ENCODE results near the gene COL13A1.

The COL13A1 gene

DNA sequence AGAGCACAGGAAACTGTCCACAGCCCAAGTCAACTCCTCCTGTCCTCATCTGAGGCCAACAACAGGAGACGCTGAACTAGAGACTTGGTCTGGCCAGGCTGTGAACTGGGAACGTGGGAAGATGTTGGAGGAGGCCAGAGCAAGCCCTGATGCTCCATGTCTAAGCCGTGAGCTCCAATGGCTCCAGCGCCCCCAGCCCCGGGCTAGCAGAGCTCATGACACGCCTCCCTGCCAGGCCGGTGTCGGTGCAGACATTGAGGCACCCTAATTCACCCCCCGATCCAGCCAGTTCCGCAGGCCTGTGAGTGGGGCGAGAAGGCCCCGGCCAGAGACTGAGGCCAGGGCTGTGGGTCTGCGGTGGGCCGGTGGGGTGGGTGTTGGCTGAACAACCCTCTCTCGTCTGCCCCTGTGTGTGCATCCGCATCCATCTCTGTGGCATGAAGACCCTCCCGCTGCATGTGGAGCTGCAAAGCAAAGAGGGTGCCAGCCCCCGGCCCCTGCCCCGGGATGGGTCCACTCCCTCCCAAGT, 141.7 kb downstream of the COL13A1 start:
- no peak for DNase-seq (ENCODE audit: low read depth)
- TF ChIP-seq, protein P1, sequence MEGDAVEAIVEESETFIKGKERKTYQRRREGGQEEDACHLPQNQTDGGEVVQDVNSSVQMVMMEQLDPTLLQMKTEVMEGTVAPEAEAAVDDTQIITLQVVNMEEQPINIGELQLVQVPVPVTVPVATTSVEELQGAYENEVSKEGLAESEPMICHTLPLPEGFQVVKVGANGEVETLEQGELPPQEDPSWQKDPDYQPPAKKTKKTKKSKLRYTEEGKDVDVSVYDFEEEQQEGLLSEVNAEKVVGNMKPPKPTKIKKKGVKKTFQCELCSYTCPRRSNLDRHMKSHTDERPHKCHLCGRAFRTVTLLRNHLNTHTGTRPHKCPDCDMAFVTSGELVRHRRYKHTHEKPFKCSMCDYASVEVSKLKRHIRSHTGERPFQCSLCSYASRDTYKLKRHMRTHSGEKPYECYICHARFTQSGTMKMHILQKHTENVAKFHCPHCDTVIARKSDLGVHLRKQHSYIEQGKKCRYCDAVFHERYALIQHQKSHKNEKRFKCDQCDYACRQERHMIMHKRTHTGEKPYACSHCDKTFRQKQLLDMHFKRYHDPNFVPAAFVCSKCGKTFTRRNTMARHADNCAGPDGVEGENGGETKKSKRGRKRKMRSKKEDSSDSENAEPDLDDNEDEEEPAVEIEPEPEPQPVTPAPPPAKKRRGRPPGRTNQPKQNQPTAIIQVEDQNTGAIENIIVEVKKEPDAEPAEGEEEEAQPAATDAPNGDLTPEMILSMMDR (IDR thresholded peaks at IDR 0.05; ENCODE audit: low read depth, low read length, missing control alignments) = no peak
- no peak overlapping the region for H3K4me3 ChIP-seq (ENCODE audit: low read depth, low read length)

DNA sequence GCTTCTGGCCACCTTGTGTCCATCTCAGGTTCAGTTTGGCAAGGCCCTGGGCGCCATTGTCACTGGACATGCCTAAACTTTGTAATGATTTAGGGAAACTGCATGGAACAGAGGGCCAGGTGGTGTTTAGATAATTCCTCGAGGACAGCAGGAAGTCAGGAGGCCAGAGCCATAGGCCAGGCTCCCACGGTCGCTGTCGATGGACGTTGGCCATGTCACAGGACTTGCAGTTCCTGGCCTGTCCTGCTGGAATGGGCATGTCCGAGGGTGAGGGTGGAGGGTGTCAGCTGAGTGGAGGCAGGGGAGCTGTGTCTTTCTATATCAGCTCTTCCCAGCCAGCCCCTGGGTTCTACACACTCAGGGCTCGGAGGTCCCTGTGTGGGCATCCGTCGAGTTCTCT, 143.1 kb downstream of the COL13A1 start:
- DNase-seq (ENCODE audit: low read depth) = no peak
- TF ChIP-seq, protein P1 (IDR thresholded peaks at IDR 0.05; ENCODE audit: low read depth, low read length, missing control alignments) = no peak
- no peak overlapping the region for H3K4me3 ChIP-seq (ENCODE audit: low read depth, low read length)

DNA sequence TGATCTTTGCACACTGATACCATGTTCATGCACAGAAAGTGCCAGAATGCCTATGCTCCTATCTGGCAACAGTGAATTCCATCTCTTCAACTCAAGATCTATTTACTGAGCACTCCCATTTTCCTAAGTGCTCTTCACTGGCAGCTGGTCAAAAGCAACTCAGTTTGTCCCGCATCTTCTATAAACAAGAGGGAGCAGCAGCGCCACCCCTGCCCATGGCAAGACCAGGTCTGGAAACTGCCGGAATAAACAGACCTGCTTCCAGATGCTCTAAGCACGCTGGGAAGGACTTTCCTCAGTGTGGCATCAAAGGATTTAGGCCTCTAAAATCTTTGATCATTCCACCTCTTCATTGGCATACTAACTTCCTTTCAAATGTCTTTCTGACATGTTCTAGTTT, 146.6 kb downstream of the COL13A1 start:
- DNase-seq (ENCODE audit: low read depth) = no peak
- TF ChIP-seq, protein P1 (IDR thresholded peaks at IDR 0.05; ENCODE audit: low read depth, low read length, missing control alignments) = no peak
- H3K4me3 ChIP-seq (ENCODE audit: low read depth, low read length) = no peak overlapping the region

DNA sequence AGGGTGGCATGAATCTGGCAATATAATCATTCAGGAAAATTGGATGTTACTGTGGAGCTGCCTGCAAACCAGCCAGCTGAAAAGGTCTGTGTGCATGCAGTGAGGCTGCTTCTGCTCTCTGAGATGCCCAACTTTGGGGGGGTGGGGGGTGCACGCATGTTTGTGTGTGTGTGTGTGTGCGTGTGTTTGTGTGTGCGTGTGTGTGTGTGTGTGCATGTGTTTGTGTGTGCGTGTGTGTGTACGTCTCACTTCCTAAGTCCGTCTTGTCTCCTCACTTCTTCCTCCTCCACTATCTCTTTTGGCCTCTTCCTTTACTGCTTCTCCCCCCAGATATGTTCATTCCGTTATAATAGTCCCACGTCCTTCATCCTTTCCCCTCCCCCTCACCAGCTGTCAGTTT, 148.1 kb downstream of the COL13A1 start:
- TF ChIP-seq, protein P1 (IDR thresholded peaks at IDR 0.05; ENCODE audit: low read depth, low read length, missing control alignments) = no peak
- no peak for DNase-seq (ENCODE audit: low read depth)
- no peak overlapping the region for H3K4me3 ChIP-seq (ENCODE audit: low read depth, low read length)

DNA sequence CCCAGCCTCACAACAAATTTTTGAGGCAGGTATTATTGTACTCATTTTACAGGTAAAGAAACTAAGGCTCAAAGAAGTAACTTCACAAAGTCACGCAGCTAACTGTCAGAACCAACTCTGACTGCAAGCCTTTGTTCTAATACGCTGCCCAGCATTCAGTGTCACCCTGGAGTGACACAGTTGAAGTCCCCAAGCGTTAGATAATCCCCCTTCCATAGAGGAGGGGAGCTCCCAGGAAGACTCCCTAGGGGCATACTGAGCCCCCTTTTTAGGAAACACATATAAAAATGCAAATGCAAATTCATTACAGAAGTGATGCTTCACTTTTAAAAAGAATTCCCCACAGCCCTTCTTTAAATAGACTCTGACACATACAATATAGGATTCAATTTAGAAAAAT, 150.0 kb downstream of the COL13A1 start:
- no peak for DNase-seq (ENCODE audit: low read depth)
- TF ChIP-seq, protein P1 (IDR thresholded peaks at IDR 0.05; ENCODE audit: low read depth, low read length, missing control alignments) = no peak

DNA sequence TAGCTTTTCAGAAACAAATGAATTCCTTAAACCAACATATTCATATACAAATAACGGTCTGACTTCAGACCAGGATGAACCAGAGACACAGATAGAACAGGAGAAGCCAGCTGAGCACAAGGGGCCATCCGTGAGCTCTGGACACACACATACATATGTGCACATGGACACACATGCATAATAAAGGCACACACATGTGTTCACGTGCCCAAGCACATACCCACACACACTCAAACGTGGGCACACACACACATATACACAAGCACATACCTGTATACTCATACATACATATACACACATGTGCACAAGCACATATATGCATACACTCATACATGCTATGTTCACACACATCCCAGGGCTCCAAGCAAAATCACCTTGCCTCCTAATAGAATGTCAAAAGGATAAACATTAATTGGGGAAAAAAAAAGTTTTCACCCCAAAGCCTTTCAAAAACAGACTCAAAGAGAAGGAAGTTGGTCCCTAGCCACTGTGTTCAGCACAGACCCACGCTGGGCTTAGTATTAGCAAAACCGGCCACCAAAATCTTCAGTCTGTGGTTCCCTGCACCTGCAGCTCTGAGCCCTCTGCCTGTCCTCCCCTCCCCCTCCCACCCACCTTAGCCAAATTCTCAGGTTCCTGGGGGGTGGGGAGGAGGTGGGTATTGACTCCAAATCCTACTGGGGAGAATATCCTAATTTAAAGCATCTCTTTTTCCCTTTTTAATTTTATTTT, 150.5 kb downstream of the COL13A1 start:
- H3K4me3 ChIP-seq (ENCODE audit: low read depth, low read length) = no peak overlapping the region
- no peak for DNase-seq (ENCODE audit: low read depth)
- TF ChIP-seq, protein P1 (IDR thresholded peaks at IDR 0.05; ENCODE audit: low read depth, low read length, missing control alignments) = no peak

More for the DNA sequence above, 150.0 kb downstream of the COL13A1 start:
- no peak overlapping the region for H3K4me3 ChIP-seq (ENCODE audit: low read depth, low read length)

DNA sequence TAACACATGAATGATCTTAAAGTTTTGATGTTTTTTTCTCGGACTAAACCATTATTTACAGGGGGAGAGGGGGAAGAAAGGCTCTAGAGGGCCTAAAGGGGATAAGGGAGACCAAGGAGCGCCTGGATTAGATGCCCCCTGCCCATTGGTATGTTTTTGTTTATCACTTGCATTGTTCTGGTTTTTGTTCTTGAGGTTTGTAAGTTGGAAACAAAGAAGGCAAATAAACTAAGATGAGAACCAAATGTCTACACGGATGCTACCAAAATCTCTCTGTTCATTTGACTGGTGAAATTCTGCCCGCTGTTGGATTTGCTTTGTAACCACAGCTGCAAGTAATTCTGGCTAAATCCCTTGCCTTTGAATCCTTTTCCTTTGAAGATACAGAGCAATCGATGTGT, 151.1 kb downstream of the COL13A1 start:
- TF ChIP-seq, protein P1 (IDR thresholded peaks at IDR 0.05; ENCODE audit: low read depth, low read length, missing control alignments) = no peak
- DNase-seq (ENCODE audit: low read depth) = no peak
- no peak overlapping the region for H3K4me3 ChIP-seq (ENCODE audit: low read depth, low read length)

Measured in GM12864 (cell line).